Left lung (tissue), 10 donors: ENCODE measurements around the gene ADAM12. TPM values are rescaled to one million over a fixed set of nuclear protein-coding genes. Genes with fewer than 3 reads are reported as not detected.

ENCODE experiments used
- ATAC-seq: fragments of 200-7000 bp; cut with Tn5 transposase; one replicate; pipeline ENCODE4 v1.9.1; 2020; ENCODE audit warnings: moderate library complexity
- DNase-seq, 4 donors: peaks; one replicate each; pipeline ENCODE4 v3.0.0-alpha.2; 2013 to 2020
- H3K27ac ChIP-seq, 2 donors: fragments of 200-600 bp; sonication (generic) in 1 of 2; one replicate each; pipeline versions ENCODE4 v1.5.0 to v1.8.0; 2020 to 2021
- H3K27me3 ChIP-seq, 2 donors: fragments of 200-600 bp; sonication (generic) in 1 of 2; one replicate each; pipeline versions ENCODE4 v1.5.0 to v1.8.0; 2020 to 2021
- H3K36me3 ChIP-seq, 2 donors: fragments of 200-600 bp; sonication (generic) in 1 of 2; one replicate each; pipeline versions ENCODE4 v1.5.0 to v1.8.0; 2020 to 2021
- H3K4me1 ChIP-seq, 2 donors: fragments of 200-600 bp; one replicate each; pipeline ENCODE4 v1.8.0; 2021
- H3K4me3 ChIP-seq, 2 donors: fragments of 200-600 bp; sonication (generic) in 1 of 2; one replicate each; pipeline versions ENCODE4 v1.5.0 to v1.8.0; 2020 to 2021; ENCODE audit warnings: mild to moderate bottlenecking in 1 of 2
- H3K9me3 ChIP-seq, 2 donors: fragments of 200-600 bp; sonication (generic) in 1 of 2; one replicate each; pipeline versions ENCODE4 v1.5.0 to v1.8.0; 2020 to 2021
- intact Hi-C, 2 donors: fragments of 100-400 bp; cut with DNase I; formaldehyde crosslinking; loops; one replicate each; pipeline versions ENCODE4 v1.11.2 to v1.14.2; 2022
- polyA plus RNA-seq, 6 donors: library from polyadenylated mRNA; unstranded; fragments of 120-200 nt; gene quantifications; one replicate each; pipeline ENCODE4 v1.2.1, GENCODE V29; 2013; ENCODE audit not compliant: insufficient read length in 6 of 6
- total RNA-seq, 2 donors: library from RNA; stranded (reverse); fragmentation: NEBNext Ultra II Directional; extraction: Animal tissue kit (Norgen Biotek cat#: 25700); gene quantifications; one replicate each; pipeline ENCODE4 v1.2.1, GENCODE V29; 2021
- TF ChIP-seq, protein P1 (sequence below), 2 donors: fragments of 200-600 bp; sonication (generic) in 1 of 2; IDR thresholded peaks; one replicate each; pipeline versions ENCODE4 v1.5.0 to v1.8.0; 2021; ENCODE audit warnings: antibody characterized with exemption in 2 of 2
- donor health status: DM: no; HTN: yes; CAD: no.
- donor health status: DM: no; HTN: no; CAD: no.

The ADAM12 gene
- total and polyA plus RNA-seq, 8 donors, result 2.6 to 22.4 (median 10.7) TPM

DNA sequence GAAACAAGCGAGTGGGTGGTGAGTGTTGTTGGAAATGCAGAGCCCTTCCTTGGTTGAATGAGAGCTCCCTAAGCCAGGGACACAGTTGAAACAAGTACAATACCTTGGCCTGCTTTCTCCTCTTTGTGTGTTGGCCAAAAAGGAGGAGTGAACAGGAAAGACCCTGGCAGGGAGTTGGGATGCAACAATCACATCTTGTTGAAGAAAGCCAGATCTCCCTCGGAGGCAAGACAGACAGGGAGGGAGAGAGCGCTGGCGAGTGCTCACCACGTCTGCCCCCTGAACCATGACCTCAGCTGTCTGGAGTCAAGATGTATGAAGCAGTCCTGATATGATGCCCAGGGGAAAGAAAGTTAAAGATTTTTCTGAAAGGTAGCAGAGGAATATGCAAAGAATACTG, 66.8 kb downstream of the ADAM12 start:
- no peaks in the 10 kb centered on the region for H3K36me3 ChIP-seq
- H3K27me3 ChIP-seq, result no peaks in the 10 kb centered on the region
- no peaks in the 10 kb centered on the region for H3K9me3 ChIP-seq
- DNase-seq, result no peak
- H3K4me3 ChIP-seq, result no peak overlapping the region
- intact Hi-C loops, result no loop called here
- no peak overlapping the region for H3K27ac ChIP-seq
- no peak for ATAC-seq
- H3K4me1 ChIP-seq, result no peaks in the 10 kb centered on the region
- TF ChIP-seq, protein P1, sequence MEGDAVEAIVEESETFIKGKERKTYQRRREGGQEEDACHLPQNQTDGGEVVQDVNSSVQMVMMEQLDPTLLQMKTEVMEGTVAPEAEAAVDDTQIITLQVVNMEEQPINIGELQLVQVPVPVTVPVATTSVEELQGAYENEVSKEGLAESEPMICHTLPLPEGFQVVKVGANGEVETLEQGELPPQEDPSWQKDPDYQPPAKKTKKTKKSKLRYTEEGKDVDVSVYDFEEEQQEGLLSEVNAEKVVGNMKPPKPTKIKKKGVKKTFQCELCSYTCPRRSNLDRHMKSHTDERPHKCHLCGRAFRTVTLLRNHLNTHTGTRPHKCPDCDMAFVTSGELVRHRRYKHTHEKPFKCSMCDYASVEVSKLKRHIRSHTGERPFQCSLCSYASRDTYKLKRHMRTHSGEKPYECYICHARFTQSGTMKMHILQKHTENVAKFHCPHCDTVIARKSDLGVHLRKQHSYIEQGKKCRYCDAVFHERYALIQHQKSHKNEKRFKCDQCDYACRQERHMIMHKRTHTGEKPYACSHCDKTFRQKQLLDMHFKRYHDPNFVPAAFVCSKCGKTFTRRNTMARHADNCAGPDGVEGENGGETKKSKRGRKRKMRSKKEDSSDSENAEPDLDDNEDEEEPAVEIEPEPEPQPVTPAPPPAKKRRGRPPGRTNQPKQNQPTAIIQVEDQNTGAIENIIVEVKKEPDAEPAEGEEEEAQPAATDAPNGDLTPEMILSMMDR (IDR thresholded peaks at IDR 0.05), result no peak

GRCh38 chr10:126317751-126318150, 70.5 kb downstream of the ADAM12 start:
- no peak overlapping the region for H3K27ac ChIP-seq
- H3K4me3 ChIP-seq, result no peak overlapping the region
- no peaks in the 10 kb centered on the region for H3K9me3 ChIP-seq
- H3K27me3 ChIP-seq, result no peaks in the 10 kb centered on the region
- TF ChIP-seq, protein P1 (IDR thresholded peaks at IDR 0.05), result no peak
- ATAC-seq, result no peak
- no peaks in the 10 kb centered on the region for H3K36me3 ChIP-seq
- DNase-seq, result no peak
- H3K4me1 ChIP-seq, result no peaks in the 10 kb centered on the region
- intact Hi-C loops, result no loop called here

DNA sequence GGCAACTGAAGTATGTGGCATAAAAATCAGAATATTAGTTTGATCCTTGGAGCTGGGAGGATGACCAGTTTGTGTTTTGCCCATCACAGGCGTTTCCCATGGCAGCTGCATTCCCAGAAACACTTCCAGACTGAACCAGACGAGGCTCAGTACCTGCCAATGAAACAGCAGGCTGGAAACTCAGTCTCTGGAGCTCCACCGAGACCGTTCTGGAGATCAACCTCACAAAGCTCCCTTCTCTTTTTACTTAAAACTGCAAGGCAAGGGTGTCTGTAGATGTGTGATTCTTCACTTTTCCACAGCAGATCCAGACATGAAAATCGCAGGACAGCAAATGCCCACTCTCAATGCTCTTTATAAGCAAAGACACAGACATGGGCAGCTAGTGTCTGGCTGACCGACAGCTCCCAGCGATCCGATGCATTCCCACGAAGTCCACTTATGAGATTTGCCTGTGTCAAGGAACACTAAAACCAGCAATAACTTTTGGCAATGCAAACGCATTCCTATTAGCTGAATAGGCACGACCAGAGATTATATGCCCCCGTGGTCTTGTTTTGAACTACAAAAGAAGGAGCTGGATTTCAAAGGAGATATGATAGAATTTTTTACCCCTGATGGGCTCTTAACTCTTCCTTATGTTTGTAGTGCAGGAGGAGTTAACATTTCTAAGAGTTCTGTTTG, 72.6 kb downstream of the ADAM12 start:
- no peak overlapping the region for H3K27ac ChIP-seq
- no peaks in the 10 kb centered on the region for H3K36me3 ChIP-seq
- intact Hi-C loops, result no loop called here
- H3K4me1 ChIP-seq, result no peaks in the 10 kb centered on the region
- no peak overlapping the region for H3K4me3 ChIP-seq
- ATAC-seq (no peak), DNase-seq (no peak)
- peaks cover 0 to 8% of the 10 kb centered on the region in 2 donors for H3K27me3 ChIP-seq
- H3K9me3 ChIP-seq, result no peaks in the 10 kb centered on the region
- TF ChIP-seq, protein P1 (IDR thresholded peaks at IDR 0.05), result no peak

GRCh38 chr10:126314863-126315493, 73.3 kb downstream of the ADAM12 start:
- H3K27me3 ChIP-seq, result peaks cover 0 to 8% of the 10 kb centered on the region in 2 donors
- no peak overlapping the region for H3K27ac ChIP-seq
- H3K36me3 ChIP-seq, result no peaks in the 10 kb centered on the region
- DNase-seq (no peak), ATAC-seq (no peak)
- H3K4me3 ChIP-seq, result no peak overlapping the region
- H3K4me1 ChIP-seq, result no peaks in the 10 kb centered on the region
- no peaks in the 10 kb centered on the region for H3K9me3 ChIP-seq
- TF ChIP-seq, protein P1 (IDR thresholded peaks at IDR 0.05), result no peak
- intact Hi-C loops, result no loop called here

DNA sequence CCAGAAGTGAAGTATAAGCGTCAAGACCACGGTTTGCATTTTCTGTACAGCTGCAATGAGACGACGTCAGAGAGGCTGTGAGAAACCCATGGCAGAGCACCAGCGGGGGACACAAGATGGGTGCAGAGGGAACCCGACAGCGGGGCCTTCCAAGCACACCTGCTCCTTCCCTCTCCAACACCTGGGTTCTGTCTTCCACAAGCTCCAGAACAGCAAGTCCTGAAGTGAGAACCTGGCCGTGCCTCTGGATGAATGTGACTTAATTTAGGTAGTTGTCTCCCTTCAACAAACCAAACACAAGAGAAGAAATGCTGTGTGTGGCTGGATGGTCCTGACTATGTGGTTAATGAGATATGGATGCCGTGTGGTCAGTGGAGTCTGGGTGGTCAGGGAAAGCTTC, 76.1 kb downstream of the ADAM12 start:
- TF ChIP-seq, protein P1 (IDR thresholded peaks at IDR 0.05), result no peak
- Histone ChIP-seq H3K9me3 (no peaks in the 10 kb centered on the region), H3K36me3 (no peaks in the 10 kb centered on the region), H3K4me1 (no peaks in the 10 kb centered on the region), H3K27ac (no peak overlapping the region), H3K4me3 (no peak overlapping the region), H3K27me3 (peaks cover 0 to 8% of the 10 kb centered on the region in 2 donors)
- ATAC-seq (no peak), DNase-seq (no peak)
- intact Hi-C loops, result no loop called here
